Measurements from ENCODE around the gene THOC2. TPM values are rescaled to one million over a fixed set of nuclear protein-coding genes. Genes with fewer than 3 reads are reported as not detected.

THOC2 gene
- total and polyA plus RNA-seq, 11 donors: 16.4 to 35.6 (median 24.1) TPM

DNA sequence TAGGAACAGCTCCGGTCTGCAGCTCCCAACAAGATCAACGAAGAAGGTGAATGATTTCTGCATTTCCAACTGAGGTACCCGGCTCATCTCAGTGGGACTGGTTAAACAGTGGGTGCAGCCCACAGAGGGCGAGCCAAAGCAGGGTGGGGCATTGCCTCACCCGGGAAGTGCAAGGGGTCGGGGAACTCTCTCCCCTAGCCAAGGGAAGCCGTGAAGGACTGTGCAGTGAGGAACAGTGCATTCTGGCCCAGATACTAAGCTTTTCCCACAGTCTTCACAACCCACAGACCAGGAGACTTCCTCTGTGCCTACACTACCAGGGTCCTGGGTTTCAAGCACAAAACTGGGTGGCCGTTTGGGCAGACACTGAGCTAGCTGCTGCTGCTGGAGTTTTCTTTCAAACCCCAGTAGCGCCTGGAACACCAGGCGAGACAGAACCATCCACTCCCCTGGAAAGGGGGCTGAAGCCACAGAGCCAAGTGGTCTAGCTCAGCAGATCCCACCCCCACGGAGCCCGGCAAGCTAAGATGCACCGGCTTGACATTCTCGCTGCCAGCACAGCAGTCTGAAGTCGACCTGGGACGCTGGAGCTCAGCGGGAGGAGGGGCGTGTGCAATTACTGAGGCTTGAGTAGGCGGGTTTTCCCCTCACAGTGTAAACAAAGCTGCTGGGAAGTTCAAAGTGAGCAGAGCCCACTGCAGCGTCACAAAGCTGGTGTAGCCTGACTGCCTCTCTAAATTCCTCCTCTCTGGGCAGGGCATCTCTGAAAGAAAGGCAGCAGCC is 84.6 kb downstream of the THOC2 start:
- WGBS, 4 donors: 63 to 75% (median 66%) methylated on average over 11 to 20 of the region's 20 CpGs
- no peak for ATAC-seq
- peak in 1 of 5 donors; percentile 3 for DNase-seq
- Histone ChIP-seq H3K36me3 (peaks cover 0 to 23% (median 0%) of the 10 kb centered on the region in 9 donors), H3K4me1 (peaks cover 0 to 5% (median 0%) of the 10 kb centered on the region in 12 donors), H3K9me3 (no peaks in the 10 kb centered on the region), H3K4me3 (no peak overlapping the region), H3K27me3 (no peaks in the 10 kb centered on the region), H3K27ac (no peak overlapping the region)
- no peak for TF ChIP-seq POLR2A (IDR thresholded peaks at IDR 0.05)
- TF ChIP-seq, protein P1, sequence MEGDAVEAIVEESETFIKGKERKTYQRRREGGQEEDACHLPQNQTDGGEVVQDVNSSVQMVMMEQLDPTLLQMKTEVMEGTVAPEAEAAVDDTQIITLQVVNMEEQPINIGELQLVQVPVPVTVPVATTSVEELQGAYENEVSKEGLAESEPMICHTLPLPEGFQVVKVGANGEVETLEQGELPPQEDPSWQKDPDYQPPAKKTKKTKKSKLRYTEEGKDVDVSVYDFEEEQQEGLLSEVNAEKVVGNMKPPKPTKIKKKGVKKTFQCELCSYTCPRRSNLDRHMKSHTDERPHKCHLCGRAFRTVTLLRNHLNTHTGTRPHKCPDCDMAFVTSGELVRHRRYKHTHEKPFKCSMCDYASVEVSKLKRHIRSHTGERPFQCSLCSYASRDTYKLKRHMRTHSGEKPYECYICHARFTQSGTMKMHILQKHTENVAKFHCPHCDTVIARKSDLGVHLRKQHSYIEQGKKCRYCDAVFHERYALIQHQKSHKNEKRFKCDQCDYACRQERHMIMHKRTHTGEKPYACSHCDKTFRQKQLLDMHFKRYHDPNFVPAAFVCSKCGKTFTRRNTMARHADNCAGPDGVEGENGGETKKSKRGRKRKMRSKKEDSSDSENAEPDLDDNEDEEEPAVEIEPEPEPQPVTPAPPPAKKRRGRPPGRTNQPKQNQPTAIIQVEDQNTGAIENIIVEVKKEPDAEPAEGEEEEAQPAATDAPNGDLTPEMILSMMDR (IDR thresholded peaks at IDR 0.05): no peak
- intact Hi-C loops (cut with DNase I): no loop called here

DNA sequence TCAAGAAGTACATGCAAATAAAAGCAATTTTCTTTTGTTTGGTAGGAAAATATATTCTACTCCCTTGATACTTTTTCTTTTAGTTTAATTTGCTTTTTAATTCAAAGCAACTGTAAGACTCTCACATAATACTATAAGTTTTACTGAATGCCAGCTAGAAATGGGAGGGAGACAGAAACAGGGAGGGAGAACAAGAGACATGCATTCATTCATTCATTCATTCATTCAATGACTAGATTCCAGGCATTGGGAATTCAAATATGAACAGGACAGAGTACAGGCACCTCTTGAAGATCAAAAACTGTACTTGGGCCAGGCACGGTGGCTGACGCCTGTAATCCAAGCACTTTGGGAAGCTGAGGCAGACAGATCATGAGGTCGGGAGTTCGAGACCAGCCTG is 85.6 kb downstream of the THOC2 start:
- H3K27me3 ChIP-seq: no peaks in the 10 kb centered on the region
- no peak overlapping the region for H3K27ac ChIP-seq
- ATAC-seq (no peak), DNase-seq (no peak)
- no peak for TF ChIP-seq POLR2A (IDR thresholded peaks at IDR 0.05)
- TF ChIP-seq, protein P1 (IDR thresholded peaks at IDR 0.05): no peak
- no peaks in the 10 kb centered on the region for H3K9me3 ChIP-seq
- intact Hi-C loops (cut with DNase I): no loop called here
- WGBS, 4 donors: 75 to 97% (median 95%) methylated on average over 4 of the region's 4 CpGs
- H3K36me3 ChIP-seq: peaks cover 0 to 32% (median 0%) of the 10 kb centered on the region in 9 donors
- H3K4me1 ChIP-seq: peaks cover 0 to 5% (median 0%) of the 10 kb centered on the region in 12 donors
- H3K4me3 ChIP-seq: no peak overlapping the region

DNA sequence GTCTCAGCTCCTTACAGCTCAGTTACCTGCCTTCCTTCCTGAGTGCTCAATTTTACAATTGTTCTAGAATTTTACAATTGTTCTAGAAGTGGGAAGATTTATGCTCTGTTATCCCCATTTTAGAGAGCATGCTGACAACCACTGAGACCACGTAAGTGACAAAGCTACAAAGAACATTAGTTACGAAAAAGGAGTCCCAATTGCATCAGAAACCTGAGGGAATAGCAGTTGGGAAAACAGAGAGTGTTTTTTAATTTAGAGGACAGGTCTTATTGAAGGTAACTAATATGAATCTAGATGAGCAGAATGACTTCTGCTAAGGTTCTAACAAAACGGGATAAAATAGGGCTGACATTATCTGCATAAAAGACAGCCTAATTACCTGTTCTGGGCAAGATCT is 103.3 kb downstream of the THOC2 start:
- Histone ChIP-seq H3K36me3 (peaks cover 0 to 86% (median 41%) of the 10 kb centered on the region in 9 donors), H3K27ac (no peak overlapping the region), H3K4me3 (no peak overlapping the region), H3K27me3 (no peaks in the 10 kb centered on the region), H3K4me1 (no peaks in the 10 kb centered on the region), H3K9me3 (no peaks in the 10 kb centered on the region)
- WGBS, 4 donors: 72 to 98% (median 88%) methylated on average over 3 of the region's 3 CpGs
- TF ChIP-seq, protein P1 (IDR thresholded peaks at IDR 0.05): no peak
- no peak for TF ChIP-seq POLR2A (IDR thresholded peaks at IDR 0.05)
- DNase-seq: no peak
- no peak for ATAC-seq
- intact Hi-C loops (cut with DNase I): no loop called here

DNA sequence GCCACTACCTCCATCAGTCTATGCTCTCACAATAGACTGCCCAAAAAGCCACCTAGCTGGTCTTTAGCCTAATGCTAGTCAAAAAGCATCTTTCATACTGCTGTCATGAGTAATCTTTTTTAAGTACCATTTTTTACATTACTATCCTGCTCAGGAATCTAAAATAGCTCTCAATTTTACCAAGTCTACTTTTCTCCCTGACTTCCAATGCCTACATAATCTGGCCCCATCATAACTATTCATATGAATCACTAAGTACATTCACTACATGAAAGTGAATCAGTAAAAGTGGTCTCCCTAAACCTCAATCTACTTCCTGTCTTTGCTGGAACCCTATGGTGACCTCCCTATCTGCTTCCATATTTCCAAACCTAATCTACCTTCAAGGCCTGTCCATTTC is 105.9 kb downstream of the THOC2 start:
- H3K9me3 ChIP-seq: no peaks in the 10 kb centered on the region
- ATAC-seq (no peak), DNase-seq (no peak)
- no peak overlapping the region for H3K4me3 ChIP-seq
- no peak overlapping the region for H3K27ac ChIP-seq
- peaks cover 0 to 92% (median 42%) of the 10 kb centered on the region in 9 donors for H3K36me3 ChIP-seq
- H3K4me1 ChIP-seq: no peaks in the 10 kb centered on the region
- no peaks in the 10 kb centered on the region for H3K27me3 ChIP-seq
- intact Hi-C loops (cut with DNase I): no loop called here
- TF ChIP-seq, protein P1 (IDR thresholded peaks at IDR 0.05): no peak
- no peak for TF ChIP-seq POLR2A (IDR thresholded peaks at IDR 0.05)

All from heart left ventricle (tissue), 16 donors.